KG1 (cell line): ENCODE data around the gene MYO5B.
"Not testable (repeated sequence)": the region's sequence is repeated elsewhere in the genome, so short reads cannot be mapped to it uniquely, and the experiment has no call there.

ENCODE experiments used
- DNase-seq: peaks from one replicate; lab custom pipeline; 2025; lab: John Stamatoyannopoulos, UW

Gene MYO5B

GRCh38 chr18:50099725-50100407, 95.1 kb downstream of the MYO5B start:
- no peak for DNase-seq

- no peak for DNase-seq
Observed at GRCh38 chr18:50097702-50098101, 97.2 kb downstream of the MYO5B start.

GRCh38 chr18:50096766-50097435, 98.0 kb downstream of the MYO5B start:
- DNase-seq = no peak

- DNase-seq = not testable (repeated sequence)
Observed at GRCh38 chr18:50094786-50095185, 100.2 kb downstream of the MYO5B start.

- DNase-seq = no peak
Observed at GRCh38 chr18:50094221-50094773, 100.7 kb downstream of the MYO5B start.

GRCh38 chr18:50093366-50094064, 101.4 kb downstream of the MYO5B start:
- no peak for DNase-seq

- no peak for DNase-seq
Observed at GRCh38 chr18:50092245-50092805, 102.6 kb downstream of the MYO5B start.

- no peak for DNase-seq
Observed at GRCh38 chr18:50091509-50092244, 103.3 kb downstream of the MYO5B start.

GRCh38 chr18:50090370-50091312, 104.3 kb downstream of the MYO5B start:
- DNase-seq = no peak

- no peak for DNase-seq
Observed at GRCh38 chr18:50089702-50090101, 105.2 kb downstream of the MYO5B start.

- no peak for DNase-seq
Observed at GRCh38 chr18:50083708-50084107, 111.2 kb downstream of the MYO5B start.

- no peak for DNase-seq
Observed at GRCh38 chr18:50080932-50081560, 113.9 kb downstream of the MYO5B start.

- no peak for DNase-seq
Observed at GRCh38 chr18:50080316-50080715, 114.6 kb downstream of the MYO5B start.

- no peak for DNase-seq
Observed at GRCh38 chr18:50079571-50080295, 115.2 kb downstream of the MYO5B start.

- DNase-seq = no peak
Observed at GRCh38 chr18:50076277-50076676, 118.7 kb downstream of the MYO5B start.

GRCh38 chr18:50075772-50076171, 119.2 kb downstream of the MYO5B start:
- DNase-seq = no peak

GRCh38 chr18:50074404-50074803, 120.5 kb downstream of the MYO5B start:
- no peak for DNase-seq

- no peak for DNase-seq
Observed at GRCh38 chr18:50073319-50073718, 121.6 kb downstream of the MYO5B start.

GRCh38 chr18:50072146-50072545, 122.8 kb downstream of the MYO5B start:
- DNase-seq = no peak
